ENCODE measurements around the gene ANKAR.
A peak's percentile ranks its signal among the peaks of the same experiment; 100 is the strongest.

The ANKAR gene

GRCh38 chr2:189659734-189660133, 14.7 kb upstream of the ANKAR start:
- Histone ChIP-seq H3K9me3 (ENCODE audit: insufficient read depth, low read length) (no peaks in the 10 kb centered on the region), H3K27ac (ENCODE audit: low read depth, low read length) (no peak overlapping the region), H4K20me1 (ENCODE audit: low read depth, low read length) (0 out of 2 replicates have a peak, but pooled peaks cover 7% of the 10 kb centered on the region), H3F3A (ENCODE audit: insufficient read depth) (peaks cover 3% of the 10 kb centered on the region; the same call in 1 of the 2 replicates), H3K79me2 (ENCODE audit: insufficient read depth, low read length) (peaks cover 33% of the 10 kb centered on the region), H3K4me2 (ENCODE audit: low read depth, low read length, poor library complexity, severe bottlenecking) (no peak overlapping the region), H3K27me3 (ENCODE audit: low read length) (no peaks in the 10 kb centered on the region), H2AFZ (ENCODE audit: low read depth, low read length, severe bottlenecking) (peak overlapping the region; percentile 60), H3K36me3 (ENCODE audit: low read length) (0 out of 2 replicates have a peak, but pooled peaks cover 6% of the 10 kb centered on the region), H3K9ac (ENCODE audit: low read length) (no peak overlapping the region), H3K9me2 (replicated peaks; ENCODE audit: insufficient read depth, low read length) (no peaks in the 10 kb centered on the region), H3K4me3 (ENCODE audit: insufficient read depth, low read length, poor library complexity, severe bottlenecking) (no peak overlapping the region)
- TF ChIP-seq CTCF (IDR thresholded peaks at IDR 0.05; ENCODE audit: insufficient read depth, low read length, poor library complexity, severe bottlenecking): no peak

- Histone ChIP-seq H3K27ac (ENCODE audit: low read depth, low read length) (no peak overlapping the region), H3K9me2 (replicated peaks; ENCODE audit: insufficient read depth, low read length) (no peaks in the 10 kb centered on the region), H4K20me1 (ENCODE audit: low read depth, low read length) (0 out of 2 replicates have a peak, but pooled peaks cover 10% of the 10 kb centered on the region), H3K36me3 (ENCODE audit: low read length) (peaks cover 14% of the 10 kb centered on the region; the same call in 1 of the 2 replicates), H3F3A (ENCODE audit: insufficient read depth) (peaks cover 8% of the 10 kb centered on the region), H3K9me3 (ENCODE audit: insufficient read depth, low read length) (no peaks in the 10 kb centered on the region), H3K9ac (ENCODE audit: low read length) (0 out of 2 replicates have a peak overlapping the region, but pooled peaks have one; percentile 18), H3K27me3 (ENCODE audit: low read length) (no peaks in the 10 kb centered on the region), H3K4me2 (ENCODE audit: low read depth, low read length, poor library complexity, severe bottlenecking) (peak overlapping the region; percentile 42), H3K4me3 (ENCODE audit: insufficient read depth, low read length, poor library complexity, severe bottlenecking) (no peak overlapping the region), H2AFZ (ENCODE audit: low read depth, low read length, severe bottlenecking) (peak overlapping the region; percentile 37), H3K79me2 (ENCODE audit: insufficient read depth, low read length) (peaks cover 40% of the 10 kb centered on the region)
- TF ChIP-seq EZH2phosphoT487 (conservative IDR thresholded peaks at IDR 0.05; ENCODE audit: low read length): no peak
- TF ChIP-seq CTCF (IDR thresholded peaks at IDR 0.05; ENCODE audit: insufficient read depth, low read length, poor library complexity, severe bottlenecking): no peak
Measured at GRCh38 chr2:189660803-189661147, 13.7 kb upstream of the ANKAR start.

- H3K27me3 ChIP-seq (ENCODE audit: low read length): no peaks in the 10 kb centered on the region
Measured at GRCh38 chr2:189661148-189661956, 13.1 kb upstream of the ANKAR start, which contains the start of gene ASNSD1. TSS of gene ASNSD1 (plus strand) at chr2:189661459. CDS start at chr2:189666133, 4,674 bp downstream.

More at GRCh38 chr2:189661148-189661956, 13.1 kb upstream of the ANKAR start, which contains the start of gene ASNSD1:
- TF ChIP-seq CTCF (IDR thresholded peaks at IDR 0.05; ENCODE audit: insufficient read depth, low read length, poor library complexity, severe bottlenecking) (peak; percentile 95), EZH2phosphoT487 (conservative IDR thresholded peaks at IDR 0.05; ENCODE audit: low read length) (no peak)
- H3K4me2 ChIP-seq (ENCODE audit: low read depth, low read length, poor library complexity, severe bottlenecking): peak within 1 kb of the TSS; percentile 99
- peaks cover 46% of the 10 kb centered on the region for H3K79me2 ChIP-seq (ENCODE audit: insufficient read depth, low read length)
- no peaks in the 10 kb centered on the region for H3K9me2 ChIP-seq (replicated peaks; ENCODE audit: insufficient read depth, low read length)
- peaks cover 19% of the 10 kb centered on the region; the same call in 1 of the 2 replicates for H3K36me3 ChIP-seq (ENCODE audit: low read length)
- peak within 1 kb of the TSS; percentile 87 for H3K9ac ChIP-seq (ENCODE audit: low read length)
- H2AFZ ChIP-seq (ENCODE audit: low read depth, low read length, severe bottlenecking): peak within 1 kb of the TSS; percentile 83
- 0 out of 2 replicates have a peak, but pooled peaks cover 11% of the 10 kb centered on the region for H4K20me1 ChIP-seq (ENCODE audit: low read depth, low read length)
- H3K27ac ChIP-seq (ENCODE audit: low read depth, low read length): peak within 1 kb of the TSS; percentile 48
- H3K4me3 ChIP-seq (ENCODE audit: insufficient read depth, low read length, poor library complexity, severe bottlenecking): peak within 1 kb of the TSS; percentile 84
- peaks cover 8% of the 10 kb centered on the region for H3F3A ChIP-seq (ENCODE audit: insufficient read depth)
- H3K9me3 ChIP-seq (ENCODE audit: insufficient read depth, low read length): no peaks in the 10 kb centered on the region
